Stimulated activated CD8-positive, alpha-beta memory T cell treated with anti-CD3 and anti-CD28 coated beads, Interleukin-2, amount 100 ng/mL, for 1 hour (primary cell): ENCODE results near the gene PEAR1.

Experiments used
- DNase-seq, 2 donors: peaks; one replicate each; pipeline ENCODE4 v3.0.0-alpha.2; 2020; ENCODE audit warnings: low read depth in 2 of 2

PEAR1 gene

GRCh38 chr1:156899956-156900718 lies 6.6 kb downstream of the PEAR1 start:
- no peak for DNase-seq

GRCh38 chr1:156900896-156901589 lies 7.5 kb downstream of the PEAR1 start:
- no peak for DNase-seq

GRCh38 chr1:156901590-156901900 lies 8.0 kb downstream of the PEAR1 start:
- no peak for DNase-seq

- no peak for DNase-seq
Measured at GRCh38 chr1:156901966-156902915, 8.7 kb downstream of the PEAR1 start.

GRCh38 chr1:156903328-156904091 lies 10.0 kb downstream of the PEAR1 start:
- DNase-seq = no peak

GRCh38 chr1:156904187-156904959 lies 10.9 kb downstream of the PEAR1 start:
- DNase-seq = no peak

- DNase-seq = no peak
Measured at GRCh38 chr1:156905176-156905575, 11.7 kb downstream of the PEAR1 start.

- DNase-seq = no peak
Measured at GRCh38 chr1:156905651-156906050, 12.1 kb downstream of the PEAR1 start.

GRCh38 chr1:156906206-156906906 lies 12.8 kb downstream of the PEAR1 start:
- DNase-seq = no peak

GRCh38 chr1:156908541-156908940 lies 15.0 kb downstream of the PEAR1 start:
- no peak for DNase-seq

GRCh38 chr1:156908955-156909354 lies 15.4 kb downstream of the PEAR1 start:
- DNase-seq = no peak

- no peak for DNase-seq
Measured at GRCh38 chr1:156909671-156910070, 16.2 kb downstream of the PEAR1 start.

- DNase-seq = peak in 1 of 2 donors; percentile 34
Measured at GRCh38 chr1:156910309-156910782, 16.8 kb downstream of the PEAR1 start.

- no peak for DNase-seq
Measured at GRCh38 chr1:156911577-156912298, 18.2 kb downstream of the PEAR1 start.

- no peak for DNase-seq
Measured at GRCh38 chr1:156912310-156912709, 18.8 kb downstream of the PEAR1 start.

GRCh38 chr1:156912861-156913808 lies 19.6 kb downstream of the PEAR1 start:
- DNase-seq = no peak

- DNase-seq = no peak
Measured at GRCh38 chr1:156913809-156914387, 20.4 kb downstream of the PEAR1 start.

GRCh38 chr1:156914440-156914856 lies 20.9 kb downstream of the PEAR1 start:
- no peak for DNase-seq
